GM19455 (cell line): ENCODE data around the gene MINAR2.
A peak's percentile ranks its signal among the peaks of the same experiment; 100 is the strongest.

Experiments used
- ATAC-seq: cut with Tn5 transposase; IDR thresholded peaks from one replicate; pipeline ENCODE4 v1.9.1; 2021; ENCODE audit not compliant: unreplicated experiment

Gene MINAR2

GRCh38 chr5:129771058-129771838 is 23.4 kb downstream of the MINAR2 start:
- ATAC-seq = peak; percentile 55

DNA sequence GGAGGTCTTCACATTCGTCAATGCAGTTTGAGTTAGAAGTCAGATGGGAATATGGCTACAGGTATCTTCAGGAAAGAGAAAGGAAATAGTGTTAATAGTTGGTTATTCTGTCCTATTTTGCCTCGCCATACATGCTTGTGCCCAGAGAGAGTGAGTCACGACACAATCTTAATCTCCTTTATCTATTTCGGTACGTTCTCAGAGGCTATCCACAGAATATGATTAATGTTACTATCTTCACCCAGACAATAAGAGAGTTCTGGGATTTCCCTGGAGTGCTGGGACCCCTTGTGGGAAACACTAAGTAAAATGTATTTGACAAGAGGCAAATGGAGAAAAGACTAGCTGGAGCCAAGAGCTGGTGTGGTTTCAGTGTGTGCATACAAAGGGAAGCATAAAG is 25.5 kb downstream of the MINAR2 start:
- ATAC-seq = no peak

- no peak for ATAC-seq
Observed at GRCh38 chr5:129781594-129781993, 33.7 kb downstream of the MINAR2 start.

GRCh38 chr5:129803403-129803802 is 55.5 kb downstream of the MINAR2 start:
- no peak for ATAC-seq

- ATAC-seq = no peak
Observed at GRCh38 chr5:129804705-129805104, 56.8 kb downstream of the MINAR2 start.

DNA sequence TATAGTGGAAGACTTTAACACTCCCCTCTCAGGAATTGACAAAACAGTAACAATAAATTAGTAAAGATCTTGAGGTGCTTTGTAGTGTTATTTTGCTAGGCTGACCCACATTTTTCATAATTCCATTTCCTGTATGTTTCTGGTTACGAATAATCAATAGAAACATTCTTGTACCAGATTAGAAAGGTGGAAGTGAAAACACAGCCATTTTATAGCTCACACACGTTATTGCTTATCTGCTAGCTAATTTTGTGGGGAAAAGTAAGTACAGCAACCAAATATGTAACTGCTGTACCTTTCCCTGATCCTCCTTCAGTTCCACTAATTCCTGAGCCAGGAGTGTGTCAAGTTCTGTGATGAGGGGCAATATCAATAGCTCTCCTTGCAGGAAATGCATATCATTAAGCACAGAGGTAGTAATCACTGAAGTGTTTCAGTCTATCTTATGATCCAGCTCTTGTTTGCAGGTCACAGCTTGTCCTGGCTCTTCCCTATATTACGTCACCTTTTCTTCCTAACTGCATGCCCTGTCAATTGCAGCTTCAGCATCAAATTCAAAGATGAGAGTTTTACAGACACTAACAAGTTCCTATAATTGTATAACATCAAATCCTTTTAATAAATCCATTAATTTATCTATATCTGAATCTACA is 59.4 kb downstream of the MINAR2 start:
- no peak for ATAC-seq
